SK-N-SH (cell line): Measurements from ENCODE around the gene NKD1. TPM values are rescaled to one million over a fixed set of nuclear protein-coding genes. Genes with fewer than 3 reads are reported as not detected.

Source experiments
- CTCF ChIA-PET: fragments of 300-600, 350-600 bp; formaldehyde crosslinking; extraction: SDS; loops from one replicate; lab custom pipeline; 2021; lab: Yijun Ruan, JAX
- POLR2A ChIA-PET: fragments of 350-600 bp; sonication (Branson Sonifier 250); formaldehyde crosslinking; extraction: SDS; loops from one replicate; lab custom pipeline; 2020; ENCODE audit warnings: antibody characterized with exemption, inconsistent platforms; lab: Yijun Ruan, JAX
- DNase-seq: peaks from one replicate; pipeline ENCODE4 v3.0.0; 2012
- H2AFZ ChIP-seq: fragments of 200-600 bp; sonication (generic); 2 replicates; pipeline ENCODE4 v1.8.1; 2016; ENCODE audit warnings: antibody characterized with exemption, mild to moderate bottlenecking, low read depth
- H3F3A ChIP-seq: fragments of 200-600 bp; sonication (generic); replicated peaks from 2 replicates; pipeline ENCODE3; 2016; ENCODE audit warnings: antibody characterized with exemption, mild to moderate bottlenecking; ENCODE audit not compliant: insufficient read depth
- H3K27ac ChIP-seq, 2 experiments: fragments of 200-500 bp in 1 of 2; fragments of 200-600 bp in 1 of 2; sonication (Bioruptor generic) in 1 of 2; sonication (generic), shearing (Covaris generic) in 1 of 2; 2 replicates each; pipeline versions ENCODE4 v1.5.1 to v1.6.1; 2014 to 2016; ENCODE audit warnings: low read depth in 2 of 2, inconsistent platforms in 1 of 2, low read length in 1 of 2, mild to moderate bottlenecking in 1 of 2, mixed read lengths in 1 of 2
- H3K27me3 ChIP-seq: fragments of 200-600 bp; sonication (generic), shearing (Covaris generic); 2 replicates; pipeline ENCODE4 v1.6.1; 2016; ENCODE audit warnings: mixed run types; ENCODE audit not compliant: insufficient read depth
- H3K36me3 ChIP-seq, 2 experiments: fragments of 200-500 bp in 1 of 2; fragments of 200-600 bp in 1 of 2; sonication (Bioruptor generic) in 1 of 2; sonication (generic) in 1 of 2; replicated peaks in 1 of 2; 2 replicates each; pipeline versions ENCODE3 to v1.5.1; 2014 to 2016; ENCODE audit warnings: low read length in 1 of 2, mild to moderate bottlenecking in 1 of 2; ENCODE audit not compliant: insufficient read depth in 2 of 2, control insufficient read depth in 1 of 2
- H3K4me1 ChIP-seq, 2 experiments: fragments of 200-500 bp in 1 of 2; fragments of 200-600 bp in 1 of 2; sonication (Bioruptor generic) in 1 of 2; sonication (generic), shearing (Covaris generic) in 1 of 2; 2 replicates each; pipeline versions ENCODE4 v1.5.1 to v1.6.1; 2014 to 2016; ENCODE audit warnings: low read depth in 1 of 2, low read length in 1 of 2, mixed run types in 1 of 2; ENCODE audit not compliant: insufficient read depth in 2 of 2, control insufficient read depth in 1 of 2
- H3K4me2 ChIP-seq: fragments of 200-600 bp; sonication (generic), shearing (Covaris generic); 2 replicates; pipeline ENCODE4 v1.6.1; 2017; ENCODE audit warnings: mixed run types
- H3K4me3 ChIP-seq, 2 experiments: fragments of 200-500 bp in 1 of 2; fragments of 200-600 bp in 1 of 2; sonication (Bioruptor generic) in 1 of 2; sonication (generic), shearing (Covaris generic) in 1 of 2; 2 replicates each; pipeline versions ENCODE4 v1.5.1 to v1.8.1; 2014 to 2016; ENCODE audit warnings: low read depth in 2 of 2, inconsistent platforms in 1 of 2, low read length in 1 of 2, mild to moderate bottlenecking in 1 of 2, mixed read lengths in 1 of 2, moderate library complexity in 1 of 2
- H3K79me2 ChIP-seq: fragments of 200-600 bp; sonication (generic); 2 replicates; pipeline ENCODE4 v1.8.1; 2017; ENCODE audit warnings: mild to moderate bottlenecking; ENCODE audit not compliant: insufficient read depth
- H3K9ac ChIP-seq: fragments of 200-600 bp; sonication (generic); 2 replicates; pipeline ENCODE4 v1.6.1; 2017; ENCODE audit warnings: mixed run types
- H3K9me2 ChIP-seq: fragments of 200-600 bp; sonication (generic); 2 replicates; pipeline ENCODE4 v1.6.1; 2017; ENCODE audit warnings: mixed run types
- H3K9me3 ChIP-seq: fragments of 200-600 bp; sonication (generic); 2 replicates; pipeline ENCODE4 v1.6.1; 2017; ENCODE audit warnings: mixed run types, mild to moderate bottlenecking, moderate library complexity
- H4K20me1 ChIP-seq: fragments of 200-600 bp; sonication (generic); 2 replicates; pipeline ENCODE4 v1.6.1; 2017; ENCODE audit warnings: mild to moderate bottlenecking, mixed run types; ENCODE audit not compliant: insufficient read depth
- EP300 ChIP-seq, 2 experiments: IDR thresholded peaks; 2 replicates each; pipeline versions ENCODE4 v1.4.0 to v1.6.1; 2012; ENCODE audit warnings: borderline replicate concordance in 1 of 2, low read depth in 1 of 2, low read length in 1 of 2
- EZH2phosphoT487 ChIP-seq: fragments of 200-600 bp; sonication (generic); IDR thresholded peaks from 2 replicates; pipeline ENCODE4 v1.6.1; 2017; ENCODE audit warnings: low read depth, mixed run types, mild to moderate bottlenecking, antibody characterized with exemption, moderate library complexity, borderline replicate concordance
- FOXJ3 ChIP-seq: sonication (generic); formaldehyde crosslinking; IDR thresholded peaks from 2 replicates; pipeline ENCODE4 v1.5.1; 2020; ENCODE audit warnings: mild to moderate bottlenecking, missing genetic modification reagents
- MEF2A ChIP-seq: IDR thresholded peaks from 2 replicates; pipeline ENCODE4 v1.4.0; 2012; ENCODE audit warnings: low read depth, borderline replicate concordance
- MXI1 ChIP-seq: IDR thresholded peaks from 2 replicates; pipeline ENCODE4 v1.6.1; 2012; ENCODE audit warnings: mild to moderate bottlenecking, low read depth, low read length, improper control_type of control experiment
- NRF1 ChIP-seq: IDR thresholded peaks from 2 replicates; pipeline ENCODE4 v1.6.1; 2012; ENCODE audit warnings: low read depth, mild to moderate bottlenecking, low read length
- RCOR1 ChIP-seq: fragments of 150-350 bp; IDR thresholded peaks from 2 replicates; pipeline ENCODE4 v1.6.1; 2017; ENCODE audit warnings: antibody characterized with exemption, low read length
- RFX5 ChIP-seq: IDR thresholded peaks from 2 replicates; pipeline ENCODE4 v1.6.1; 2012; ENCODE audit warnings: mild to moderate bottlenecking, improper control_type of control experiment, low read length
- SMC3 ChIP-seq: IDR thresholded peaks from 2 replicates; pipeline ENCODE4 v1.6.1; 2012; ENCODE audit warnings: low read depth, low read length, improper control_type of control experiment
- TAF1 ChIP-seq: IDR thresholded peaks from 2 replicates; pipeline ENCODE4 v1.6.1; 2012; ENCODE audit warnings: low read depth, mild to moderate bottlenecking, low read length, moderate library complexity, borderline replicate concordance
- TCF12 ChIP-seq: IDR thresholded peaks from 2 replicates; pipeline ENCODE4 v1.4.0; 2012
- TEAD4 ChIP-seq: IDR thresholded peaks from 2 replicates; pipeline ENCODE4 v1.4.0; 2012; ENCODE audit warnings: mild to moderate bottlenecking, borderline replicate concordance; ENCODE audit not compliant: insufficient read depth
- YY1 ChIP-seq: IDR thresholded peaks from 2 replicates; pipeline ENCODE4 v1.4.0; 2012; ENCODE audit warnings: low read depth, mild to moderate bottlenecking
- WGBS: methylation state at CpG from one replicate; pipeline ENCODE4 v1.1.6; 2017; ENCODE audit warnings: low lambda C conversion rate; 5-methylcytosine and 5-hydroxymethylcytosine counted together
- polyA plus RNA-seq, 3 experiments: library from polyadenylated mRNA; depleted of rRNA; stranded (reverse); fragments of >200 nt; gene quantifications; 2 replicates each; pipeline ENCODE4 v1.2.3, GENCODE V29; 2012
- TF ChIP-seq, protein P1 (sequence below): IDR thresholded peaks from 2 replicates; pipeline ENCODE4 v1.4.0; 2012; ENCODE audit warnings: low read depth
- TF ChIP-seq, protein P2 (sequence below): IDR thresholded peaks from 2 replicates; pipeline ENCODE4 v1.4.0; 2012; ENCODE audit warnings: low read depth, borderline replicate concordance
- TF ChIP-seq, protein P3 (sequence below): IDR thresholded peaks from 2 replicates; pipeline ENCODE4; 2012
- TF ChIP-seq, protein P4 (sequence below): fragments of 150-350 bp; IDR thresholded peaks from 2 replicates; pipeline ENCODE4 v1.6.1; 2016; ENCODE audit warnings: mild to moderate bottlenecking, low read depth, low read length

NKD1 gene
- polyA plus RNA-seq, 1 of the 3 experiments (the other 2 are of a cell fraction): 0.02 TPM

DNA sequence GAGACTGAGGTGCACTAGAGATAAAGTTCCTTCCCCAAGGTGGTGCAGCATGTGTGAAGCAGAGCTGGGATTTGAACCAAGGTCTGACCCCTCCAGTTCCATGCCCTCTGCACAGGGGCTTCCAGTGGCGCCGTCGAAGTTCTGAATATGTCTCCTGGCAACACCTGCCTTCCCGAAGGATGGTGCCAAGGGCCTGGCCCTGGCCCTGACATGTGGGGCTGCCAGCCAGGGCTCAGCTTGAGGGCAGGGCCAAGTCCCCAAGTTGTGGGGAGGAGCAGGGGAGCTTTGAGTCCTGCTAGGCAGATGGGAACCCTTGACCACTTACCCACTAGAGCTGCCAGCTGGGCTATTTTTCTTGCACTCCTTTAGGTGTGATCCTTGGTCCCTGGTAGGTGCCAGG, 56.4 kb downstream of the NKD1 start:
- no peaks in the 10 kb centered on the region for H3K9me2 ChIP-seq
- no peak overlapping the region for H2AFZ ChIP-seq
- no peak overlapping the region for H3K9ac ChIP-seq
- H3K4me3 ChIP-seq: no peak overlapping the region
- no peaks in the 10 kb centered on the region for H3K79me2 ChIP-seq
- no peaks in the 10 kb centered on the region for H3K36me3 ChIP-seq
- H3K4me2 ChIP-seq: no peak overlapping the region
- no peaks in the 10 kb centered on the region for H4K20me1 ChIP-seq
- no peak for DNase-seq
- H3F3A ChIP-seq: no peaks in the 10 kb centered on the region
- ChIA-PET POLR2A (interaction anchor here (0.6 kb wide), 1 partner anchor 22 kb away, joined by 3 read pairs; no protein-coding TSS in a partner anchor), CTCF (interaction anchor here (0.6 to 2.4 kb wide), 6 partner anchors 11 to 544 kb away, joined by 3 to 9 read pairs (median 3); no protein-coding TSS in a partner anchor)
- H3K27me3 ChIP-seq: no peaks in the 10 kb centered on the region
- no peak overlapping the region for H3K27ac ChIP-seq
- peaks cover 0 to 24% of the 10 kb centered on the region in 2 experiments; a peak in 1 of 4 replicates for H3K4me1 ChIP-seq
- no peak for TF ChIP-seq TCF12
- no peak for TF ChIP-seq EP300 (IDR thresholded peaks at IDR 0.05; ENCODE audit: borderline replicate concordance in 1 of 2, low read depth in 1 of 2, low read length in 1 of 2)
- TF ChIP-seq EZH2phosphoT487: no peak
- TF ChIP-seq, protein P1, sequence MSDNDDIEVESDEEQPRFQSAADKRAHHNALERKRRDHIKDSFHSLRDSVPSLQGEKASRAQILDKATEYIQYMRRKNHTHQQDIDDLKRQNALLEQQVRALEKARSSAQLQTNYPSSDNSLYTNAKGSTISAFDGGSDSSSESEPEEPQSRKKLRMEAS: no peak
- TF ChIP-seq SMC3: no peak
- TF ChIP-seq FOXJ3 (CRISPR knock-in tag): no peak
- TF ChIP-seq, protein P2, sequence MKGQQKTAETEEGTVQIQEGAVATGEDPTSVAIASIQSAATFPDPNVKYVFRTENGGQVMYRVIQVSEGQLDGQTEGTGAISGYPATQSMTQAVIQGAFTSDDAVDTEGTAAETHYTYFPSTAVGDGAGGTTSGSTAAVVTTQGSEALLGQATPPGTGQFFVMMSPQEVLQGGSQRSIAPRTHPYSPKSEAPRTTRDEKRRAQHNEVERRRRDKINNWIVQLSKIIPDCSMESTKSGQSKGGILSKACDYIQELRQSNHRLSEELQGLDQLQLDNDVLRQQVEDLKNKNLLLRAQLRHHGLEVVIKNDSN: no peak
- no peak for TF ChIP-seq RCOR1
- TF ChIP-seq MEF2A: no peak
- TF ChIP-seq NRF1: no peak
- no peak for TF ChIP-seq TEAD4
- TF ChIP-seq, protein P3, sequence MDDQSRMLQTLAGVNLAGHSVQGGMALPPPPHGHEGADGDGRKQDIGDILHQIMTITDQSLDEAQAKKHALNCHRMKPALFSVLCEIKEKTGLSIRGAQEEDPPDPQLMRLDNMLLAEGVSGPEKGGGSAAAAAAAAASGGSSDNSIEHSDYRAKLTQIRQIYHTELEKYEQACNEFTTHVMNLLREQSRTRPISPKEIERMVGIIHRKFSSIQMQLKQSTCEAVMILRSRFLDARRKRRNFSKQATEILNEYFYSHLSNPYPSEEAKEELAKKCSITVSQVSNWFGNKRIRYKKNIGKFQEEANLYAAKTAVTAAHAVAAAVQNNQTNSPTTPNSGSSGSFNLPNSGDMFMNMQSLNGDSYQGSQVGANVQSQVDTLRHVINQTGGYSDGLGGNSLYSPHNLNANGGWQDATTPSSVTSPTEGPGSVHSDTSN: no peak
- no peak for TF ChIP-seq YY1
- TF ChIP-seq, protein P4, sequence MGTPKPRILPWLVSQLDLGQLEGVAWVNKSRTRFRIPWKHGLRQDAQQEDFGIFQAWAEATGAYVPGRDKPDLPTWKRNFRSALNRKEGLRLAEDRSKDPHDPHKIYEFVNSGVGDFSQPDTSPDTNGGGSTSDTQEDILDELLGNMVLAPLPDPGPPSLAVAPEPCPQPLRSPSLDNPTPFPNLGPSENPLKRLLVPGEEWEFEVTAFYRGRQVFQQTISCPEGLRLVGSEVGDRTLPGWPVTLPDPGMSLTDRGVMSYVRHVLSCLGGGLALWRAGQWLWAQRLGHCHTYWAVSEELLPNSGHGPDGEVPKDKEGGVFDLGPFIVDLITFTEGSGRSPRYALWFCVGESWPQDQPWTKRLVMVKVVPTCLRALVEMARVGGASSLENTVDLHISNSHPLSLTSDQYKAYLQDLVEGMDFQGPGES: no peak
- TF ChIP-seq TAF1: no peak
- TF ChIP-seq RFX5: no peak
- TF ChIP-seq MXI1: no peak
- no CpG with 5 or more reads among the region's 4 CpGs for WGBS
- H3K9me3 ChIP-seq: no peaks in the 10 kb centered on the region
